Upper lobe of left lung (tissue), 6 donors: ENCODE data around the gene ZNF91. TPM values are rescaled to one million over a fixed set of nuclear protein-coding genes. Genes with fewer than 3 reads are reported as not detected.
A peak's percentile ranks its signal among the peaks of the same experiment; 100 is the strongest.

Experiments
- ATAC-seq, 2 donors: fragments of 200-7000 bp; cut with Tn5 transposase; one replicate each; pipeline ENCODE4 v1.9.1; 2022; ENCODE audit warnings: mild to moderate bottlenecking in 2 of 2, moderate library complexity in 2 of 2; ENCODE audit not compliant: low FRiP score in 2 of 2
- DNase-seq, 2 donors: peaks; one replicate each; pipeline ENCODE4 v3.0.0-alpha.2; 2019 to 2020
- H3K27ac ChIP-seq, 4 donors: fragments of 200-600 bp; sonication (generic); one replicate each; pipeline ENCODE4 v1.5.1; 2016 to 2019
- H3K27me3 ChIP-seq, 4 donors: fragments of 200-600 bp; sonication (generic); one replicate each; pipeline ENCODE4 v1.5.1; 2017 to 2019
- H3K36me3 ChIP-seq, 4 donors: fragments of 200-600 bp; sonication (generic); one replicate each; pipeline ENCODE4 v1.5.1; 2016 to 2019
- H3K4me1 ChIP-seq, 4 donors: fragments of 200-600 bp; sonication (generic); one replicate each; pipeline ENCODE4 v1.5.1; 2018 to 2019
- H3K4me3 ChIP-seq, 4 donors: fragments of 200-600 bp; sonication (generic); one replicate each; pipeline ENCODE4 v1.5.1; 2017 to 2019; ENCODE audit warnings: mild to moderate bottlenecking in 2 of 4, moderate library complexity in 1 of 4
- H3K9me3 ChIP-seq, 4 donors: fragments of 200-600 bp; sonication (generic); one replicate each; pipeline ENCODE4 v1.5.1; 2018 to 2019
- CTCF ChIP-seq, 6 experiments: fragments of 450-650 bp in 4 of 6; fragments of 200-600 bp in 2 of 6; sonication (generic) in 2 of 6; IDR thresholded peaks; one replicate each; pipeline ENCODE4 v1.5.1; 2016 to 2019; ENCODE audit warnings: antibody characterized with exemption in 6 of 6
- EP300 ChIP-seq, 4 donors: sonication (generic); formaldehyde crosslinking; IDR thresholded peaks; one replicate each; pipeline ENCODE4 v1.5.1; 2017; ENCODE audit warnings: antibody characterized with exemption in 4 of 4, control low read depth in 2 of 4
- POLR2A ChIP-seq, 4 donors: fragments of 450-650 bp; IDR thresholded peaks; one replicate each; pipeline ENCODE4 v1.5.1; 2016 to 2017; ENCODE audit warnings: antibody characterized with exemption in 4 of 4, mild to moderate bottlenecking in 2 of 4
- POLR2AphosphoS5 ChIP-seq, 2 donors: sonication (generic); formaldehyde crosslinking; IDR thresholded peaks; one replicate each; pipeline ENCODE4 v1.5.1; 2017; ENCODE audit warnings: antibody characterized with exemption in 2 of 2
- WGBS, 2 donors: methylation state at CpG; one replicate each; pipeline ENCODE4 v1.1.5; 2017 to 2018; 5-methylcytosine and 5-hydroxymethylcytosine counted together
- total RNA-seq, 6 donors: library from RNA; depleted of rRNA in 4 of 6; stranded (reverse); fragments of >200 nt in 4 of 6; gene quantifications; one replicate each; pipeline versions ENCODE4 v1.1.0 to v1.2.1, GENCODE V29; 2016 to 2021
- donor health status: DM: no; HTN: no; CAD: no; lungs with moderate emphysema.
- donor health status: DM: no; HTN: yes; CAD: no; lungs with severe emphysema.

Gene ZNF91
- total RNA-seq, 6 donors from 2014 or later = 37.2 to 134 (median 53.9) TPM

GRCh38 chr19:23415034-23415433, 19.8 kb upstream of the ZNF91 start:
- TF ChIP-seq POLR2A (IDR thresholded peaks at IDR 0.05) (no peak), CTCF (IDR thresholded peaks at IDR 0.05) (no peak), EP300 (IDR thresholded peaks at IDR 0.05) (no peak), POLR2AphosphoS5 (IDR thresholded peaks at IDR 0.05) (no peak)
- Histone ChIP-seq H3K36me3 (no peaks in the 10 kb centered on the region), H3K4me3 (peak overlapping the region in 3 of 4 donors; percentile 35 to 50 (median 44)), H3K27me3 (no peaks in the 10 kb centered on the region), H3K27ac (no peak overlapping the region), H3K4me1 (peaks cover 5 to 14% (median 10%) of the 10 kb centered on the region in 4 donors), H3K9me3 (peaks cover 0 to 7% (median 0%) of the 10 kb centered on the region in 4 donors)
- WGBS, 2 donors = 10 to 16% methylated on average over 12 to 13 of the region's 13 CpGs
- DNase-seq = no peak
- no peak for ATAC-seq

- Histone ChIP-seq H3K4me1 (peaks cover 0 to 2% (median 1%) of the 10 kb centered on the region in 4 donors), H3K27me3 (no peaks in the 10 kb centered on the region), H3K9me3 (no peaks in the 10 kb centered on the region), H3K27ac (no peak overlapping the region), H3K4me3 (no peak overlapping the region), H3K36me3 (no peaks in the 10 kb centered on the region)
- 57 to 58% methylated on average over 1 of the region's 1 CpG for WGBS, 2 donors
- TF ChIP-seq CTCF (IDR thresholded peaks at IDR 0.05) (no peak), POLR2A (IDR thresholded peaks at IDR 0.05) (no peak), EP300 (IDR thresholded peaks at IDR 0.05) (no peak), POLR2AphosphoS5 (IDR thresholded peaks at IDR 0.05) (no peak)
- DNase-seq = no peak
- no peak for ATAC-seq
Measured at GRCh38 chr19:23410155-23410554, 14.9 kb upstream of the ZNF91 start.

GRCh38 chr19:23409392-23410048, 14.2 kb upstream of the ZNF91 start:
- no peaks in the 10 kb centered on the region for H3K36me3 ChIP-seq
- H3K27ac ChIP-seq = no peak overlapping the region
- no peak for ATAC-seq
- H3K4me3 ChIP-seq = no peak overlapping the region
- peak in 1 of 2 donors; percentile 27 for DNase-seq
- H3K27me3 ChIP-seq = no peaks in the 10 kb centered on the region
- WGBS, 2 donors = 83 to 89% methylated on average over 20 to 21 of the region's 21 CpGs
- no peaks in the 10 kb centered on the region for H3K9me3 ChIP-seq
- TF ChIP-seq CTCF (IDR thresholded peaks at IDR 0.05) (no peak), EP300 (IDR thresholded peaks at IDR 0.05) (no peak), POLR2A (IDR thresholded peaks at IDR 0.05) (no peak), POLR2AphosphoS5 (IDR thresholded peaks at IDR 0.05) (no peak)
- no peaks in the 10 kb centered on the region for H3K4me1 ChIP-seq

DNA sequence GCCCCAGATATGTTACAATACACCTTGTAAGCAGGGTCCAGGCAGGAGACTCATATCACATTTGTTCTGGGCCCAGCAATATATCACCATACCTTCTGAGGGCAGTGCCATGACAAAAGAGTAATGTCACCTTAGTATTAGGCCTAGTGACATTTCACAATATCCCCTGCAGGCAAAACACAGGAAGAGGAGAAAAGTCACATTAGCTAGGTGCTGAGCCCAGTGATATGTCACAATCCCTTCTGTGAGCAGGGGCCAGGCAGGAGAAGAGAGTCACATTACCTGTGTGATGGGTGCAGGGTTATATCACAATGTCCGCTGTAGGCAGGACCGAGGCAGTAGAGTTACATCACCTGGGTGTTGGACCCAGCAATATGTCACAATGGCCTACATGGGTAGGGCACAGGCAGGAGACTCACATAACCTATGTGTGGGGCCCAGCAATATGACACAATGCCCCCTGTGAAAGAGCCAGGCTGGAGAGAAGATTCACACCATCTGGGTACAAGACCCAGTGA, 12.4 kb upstream of the ZNF91 start:
- no peak for TF ChIP-seq POLR2AphosphoS5 (IDR thresholded peaks at IDR 0.05)
- TF ChIP-seq CTCF (IDR thresholded peaks at IDR 0.05) = no peak
- no peak for TF ChIP-seq POLR2A (IDR thresholded peaks at IDR 0.05)
- TF ChIP-seq EP300 (IDR thresholded peaks at IDR 0.05) = no peak
- Histone ChIP-seq H3K27me3 (no peaks in the 10 kb centered on the region), H3K4me3 (no peak overlapping the region), H3K4me1 (no peaks in the 10 kb centered on the region), H3K9me3 (no peaks in the 10 kb centered on the region), H3K36me3 (no peaks in the 10 kb centered on the region), H3K27ac (no peak overlapping the region)
- DNase-seq (no peak), ATAC-seq (no peak)
- WGBS, 2 donors = 96% methylated on average over 2 of the region's 2 CpGs; no CpG with 5 or more reads in 1 of the 2 donors

DNA sequence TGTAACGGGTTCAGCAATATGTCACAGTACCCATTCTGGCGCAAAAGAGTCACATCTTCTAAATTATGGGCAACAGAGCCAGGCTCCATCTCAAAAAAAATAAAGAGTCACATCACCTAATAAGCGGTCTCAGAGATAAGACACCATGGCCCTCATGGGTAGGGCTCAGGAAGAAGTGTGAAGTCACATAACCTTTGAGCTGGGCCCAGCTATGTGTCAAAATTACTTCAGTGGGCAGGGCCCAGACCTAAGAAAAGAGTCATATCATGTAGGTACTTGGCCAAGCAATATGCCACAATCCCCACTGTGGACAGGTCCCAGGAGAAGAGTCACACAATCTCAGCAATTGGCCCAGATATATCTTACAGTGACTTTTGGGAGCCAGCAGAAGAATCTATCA, 11.4 kb upstream of the ZNF91 start:
- no peaks in the 10 kb centered on the region for H3K4me1 ChIP-seq
- ATAC-seq (no peak), DNase-seq (no peak)
- H3K9me3 ChIP-seq = no peaks in the 10 kb centered on the region
- TF ChIP-seq EP300 (IDR thresholded peaks at IDR 0.05) = no peak
- no peak for TF ChIP-seq POLR2AphosphoS5 (IDR thresholded peaks at IDR 0.05)
- TF ChIP-seq CTCF (IDR thresholded peaks at IDR 0.05) = no peak
- TF ChIP-seq POLR2A (IDR thresholded peaks at IDR 0.05) = no peak
- no peaks in the 10 kb centered on the region for H3K27me3 ChIP-seq
- WGBS, 2 donors = 97 to 98% methylated on average over 3 of the region's 3 CpGs
- H3K36me3 ChIP-seq = no peaks in the 10 kb centered on the region
- no peak overlapping the region for H3K4me3 ChIP-seq
- no peak overlapping the region for H3K27ac ChIP-seq
